ENCODE measurements around the gene CCDC138.

The CCDC138 gene

GRCh38 chr2:108898315-108899082 lies 111.9 kb downstream of the CCDC138 start:
- no peak for DNase-seq

GRCh38 chr2:108904680-108905079 lies 118.1 kb downstream of the CCDC138 start:
- DNase-seq = no peak

- DNase-seq = no peak
Measured at GRCh38 chr2:108905176-108905575, 118.6 kb downstream of the CCDC138 start.

- no peak for DNase-seq
Measured at GRCh38 chr2:108905906-108906305, 119.3 kb downstream of the CCDC138 start.

- no peak for DNase-seq
Measured at GRCh38 chr2:108906403-108907077, 120.0 kb downstream of the CCDC138 start.

- DNase-seq = no peak
Measured at GRCh38 chr2:108907822-108908712, 121.5 kb downstream of the CCDC138 start.

GRCh38 chr2:108908713-108909070 lies 122.1 kb downstream of the CCDC138 start:
- DNase-seq = no peak

GRCh38 chr2:108909275-108909823 lies 122.8 kb downstream of the CCDC138 start:
- no peak for DNase-seq

- no peak for DNase-seq
Measured at GRCh38 chr2:108910011-108910431, 123.5 kb downstream of the CCDC138 start.

GRCh38 chr2:108910541-108911396 lies 124.2 kb downstream of the CCDC138 start:
- DNase-seq = no peak

GRCh38 chr2:108911401-108911800 lies 124.8 kb downstream of the CCDC138 start:
- DNase-seq = no peak

- no peak for DNase-seq
Measured at GRCh38 chr2:108911807-108912628, 125.4 kb downstream of the CCDC138 start.

- DNase-seq = no peak
Measured at GRCh38 chr2:108912629-108912902, 126.0 kb downstream of the CCDC138 start.

GRCh38 chr2:108916122-108916795 lies 129.7 kb downstream of the CCDC138 start:
- DNase-seq = no peak

- no peak for DNase-seq
Measured at GRCh38 chr2:108916796-108917421, 130.3 kb downstream of the CCDC138 start.

GRCh38 chr2:108917526-108917925 lies 131.0 kb downstream of the CCDC138 start:
- DNase-seq = no peak

GRCh38 chr2:108918156-108918874 lies 131.7 kb downstream of the CCDC138 start:
- DNase-seq = no peak

- DNase-seq = no peak
Measured at GRCh38 chr2:108918941-108919341, 132.4 kb downstream of the CCDC138 start.

GRCh38 chr2:108919571-108920373 lies 133.2 kb downstream of the CCDC138 start:
- no peak for DNase-seq
